SK-N-SH (cell line): ENCODE results near the gene TMEM248. TPM values are rescaled to one million over a fixed set of nuclear protein-coding genes. Genes with fewer than 3 reads are reported as not detected.
"Not testable (repeated sequence)": the region's sequence is repeated elsewhere in the genome, so short reads cannot be mapped to it uniquely, and the experiment has no call there.

Experiments
- CTCF ChIA-PET: fragments of 300-600, 350-600 bp; formaldehyde crosslinking; extraction: SDS; loops from one replicate; lab custom pipeline; 2021; lab: Yijun Ruan, JAX
- POLR2A ChIA-PET: fragments of 350-600 bp; sonication (Branson Sonifier 250); formaldehyde crosslinking; extraction: SDS; loops from one replicate; lab custom pipeline; 2020; ENCODE audit warnings: antibody characterized with exemption, inconsistent platforms; lab: Yijun Ruan, JAX
- DNase-seq: peaks from one replicate; pipeline ENCODE4 v3.0.0; 2012
- H2AFZ ChIP-seq: fragments of 200-600 bp; sonication (generic); 2 replicates; pipeline ENCODE4 v1.8.1; 2016; ENCODE audit warnings: antibody characterized with exemption, mild to moderate bottlenecking, low read depth
- H3F3A ChIP-seq: fragments of 200-600 bp; sonication (generic); replicated peaks from 2 replicates; pipeline ENCODE3; 2016; ENCODE audit warnings: antibody characterized with exemption, mild to moderate bottlenecking; ENCODE audit not compliant: insufficient read depth
- H3K27ac ChIP-seq, 2 experiments: fragments of 200-500 bp in 1 of 2; fragments of 200-600 bp in 1 of 2; sonication (Bioruptor generic) in 1 of 2; sonication (generic), shearing (Covaris generic) in 1 of 2; 2 replicates each; pipeline versions ENCODE4 v1.5.1 to v1.6.1; 2014 to 2016; ENCODE audit warnings: low read depth in 2 of 2, inconsistent platforms in 1 of 2, low read length in 1 of 2, mild to moderate bottlenecking in 1 of 2, mixed read lengths in 1 of 2
- H3K27me3 ChIP-seq: fragments of 200-600 bp; sonication (generic), shearing (Covaris generic); 2 replicates; pipeline ENCODE4 v1.6.1; 2016; ENCODE audit warnings: mixed run types; ENCODE audit not compliant: insufficient read depth
- H3K36me3 ChIP-seq, 2 experiments: fragments of 200-500 bp in 1 of 2; fragments of 200-600 bp in 1 of 2; sonication (Bioruptor generic) in 1 of 2; sonication (generic) in 1 of 2; replicated peaks in 1 of 2; 2 replicates each; pipeline versions ENCODE3 to v1.5.1; 2014 to 2016; ENCODE audit warnings: low read length in 1 of 2, mild to moderate bottlenecking in 1 of 2; ENCODE audit not compliant: insufficient read depth in 2 of 2, control insufficient read depth in 1 of 2
- H3K4me1 ChIP-seq, 2 experiments: fragments of 200-500 bp in 1 of 2; fragments of 200-600 bp in 1 of 2; sonication (Bioruptor generic) in 1 of 2; sonication (generic), shearing (Covaris generic) in 1 of 2; 2 replicates each; pipeline versions ENCODE4 v1.5.1 to v1.6.1; 2014 to 2016; ENCODE audit warnings: low read depth in 1 of 2, low read length in 1 of 2, mixed run types in 1 of 2; ENCODE audit not compliant: insufficient read depth in 2 of 2, control insufficient read depth in 1 of 2
- H3K4me2 ChIP-seq: fragments of 200-600 bp; sonication (generic), shearing (Covaris generic); 2 replicates; pipeline ENCODE4 v1.6.1; 2017; ENCODE audit warnings: mixed run types
- H3K4me3 ChIP-seq, 2 experiments: fragments of 200-500 bp in 1 of 2; fragments of 200-600 bp in 1 of 2; sonication (Bioruptor generic) in 1 of 2; sonication (generic), shearing (Covaris generic) in 1 of 2; 2 replicates each; pipeline versions ENCODE4 v1.5.1 to v1.8.1; 2014 to 2016; ENCODE audit warnings: low read depth in 2 of 2, inconsistent platforms in 1 of 2, low read length in 1 of 2, mild to moderate bottlenecking in 1 of 2, mixed read lengths in 1 of 2, moderate library complexity in 1 of 2
- H3K79me2 ChIP-seq: fragments of 200-600 bp; sonication (generic); 2 replicates; pipeline ENCODE4 v1.8.1; 2017; ENCODE audit warnings: mild to moderate bottlenecking; ENCODE audit not compliant: insufficient read depth
- H3K9ac ChIP-seq: fragments of 200-600 bp; sonication (generic); 2 replicates; pipeline ENCODE4 v1.6.1; 2017; ENCODE audit warnings: mixed run types
- H3K9me2 ChIP-seq: fragments of 200-600 bp; sonication (generic); 2 replicates; pipeline ENCODE4 v1.6.1; 2017; ENCODE audit warnings: mixed run types
- H3K9me3 ChIP-seq: fragments of 200-600 bp; sonication (generic); 2 replicates; pipeline ENCODE4 v1.6.1; 2017; ENCODE audit warnings: mixed run types, mild to moderate bottlenecking, moderate library complexity
- H4K20me1 ChIP-seq: fragments of 200-600 bp; sonication (generic); 2 replicates; pipeline ENCODE4 v1.6.1; 2017; ENCODE audit warnings: mild to moderate bottlenecking, mixed run types; ENCODE audit not compliant: insufficient read depth
- CTCF ChIP-seq: fragments of 200-600 bp; sonication (generic); IDR thresholded peaks from 2 replicates; pipeline ENCODE4 v1.6.1; 2017; ENCODE audit warnings: antibody characterized with exemption, mild to moderate bottlenecking, moderate library complexity
- EP300 ChIP-seq, 2 experiments: IDR thresholded peaks; 2 replicates each; pipeline versions ENCODE4 v1.4.0 to v1.6.1; 2012; ENCODE audit warnings: borderline replicate concordance in 1 of 2, low read depth in 1 of 2, low read length in 1 of 2
- FOXJ3 ChIP-seq: sonication (generic); formaldehyde crosslinking; IDR thresholded peaks from 2 replicates; pipeline ENCODE4 v1.5.1; 2020; ENCODE audit warnings: mild to moderate bottlenecking, missing genetic modification reagents
- FOXM1 ChIP-seq: IDR thresholded peaks from 2 replicates; pipeline ENCODE4 v1.4.0; 2012; ENCODE audit warnings: low read depth, mild to moderate bottlenecking
- GABPA ChIP-seq: IDR thresholded peaks from 2 replicates; pipeline ENCODE4 v1.4.0; 2012; ENCODE audit warnings: low read depth, mild to moderate bottlenecking
- GATA2 ChIP-seq: sonication (generic); formaldehyde crosslinking; IDR thresholded peaks from 2 replicates; pipeline ENCODE4 v1.5.0; 2020; ENCODE audit warnings: mild to moderate bottlenecking, missing genetic modification reagents
- JUND ChIP-seq: IDR thresholded peaks from 2 replicates; pipeline ENCODE4 v1.4.0; 2012
- MEF2A ChIP-seq: IDR thresholded peaks from 2 replicates; pipeline ENCODE4 v1.4.0; 2012; ENCODE audit warnings: low read depth, borderline replicate concordance
- MXI1 ChIP-seq: IDR thresholded peaks from 2 replicates; pipeline ENCODE4 v1.6.1; 2012; ENCODE audit warnings: mild to moderate bottlenecking, low read depth, low read length, improper control_type of control experiment
- RAD21 ChIP-seq: IDR thresholded peaks from 2 replicates; pipeline ENCODE4 v1.6.1; 2012; ENCODE audit warnings: mild to moderate bottlenecking, low read length
- SMC3 ChIP-seq: IDR thresholded peaks from 2 replicates; pipeline ENCODE4 v1.6.1; 2012; ENCODE audit warnings: low read depth, low read length, improper control_type of control experiment
- USF1 ChIP-seq: IDR thresholded peaks from 2 replicates; pipeline ENCODE4 v1.4.0; 2012; ENCODE audit warnings: low read depth, borderline replicate concordance
- WGBS: methylation state at CpG from one replicate; pipeline ENCODE4 v1.1.6; 2017; ENCODE audit warnings: low lambda C conversion rate; 5-methylcytosine and 5-hydroxymethylcytosine counted together
- polyA plus RNA-seq, 3 experiments: library from polyadenylated mRNA; depleted of rRNA; stranded (reverse); fragments of >200 nt; gene quantifications; 2 replicates each; pipeline ENCODE4 v1.2.3, GENCODE V29; 2012
- TF ChIP-seq, protein P1 (sequence below): IDR thresholded peaks from 2 replicates; pipeline ENCODE4; 2012
- TF ChIP-seq, protein P2 (sequence below): fragments of 150-350 bp; IDR thresholded peaks from 2 replicates; pipeline ENCODE4 v1.6.1; 2016; ENCODE audit warnings: mild to moderate bottlenecking, low read depth, low read length
- TF ChIP-seq, protein P3 (sequence below): fragments of 150-350 bp; IDR thresholded peaks from 2 replicates; pipeline ENCODE4 v1.6.1; 2017; ENCODE audit warnings: antibody characterized with exemption, low read length, low read depth, borderline replicate concordance

Gene TMEM248
- polyA plus RNA-seq, 1 of the 3 experiments (the other 2 are of a cell fraction): 185 TPM

- no peak for TF ChIP-seq JUND
- no peak for TF ChIP-seq FOXM1
- TF ChIP-seq EP300 (IDR thresholded peaks at IDR 0.05; ENCODE audit: borderline replicate concordance in 1 of 2, low read depth in 1 of 2, low read length in 1 of 2): no peak
- TF ChIP-seq, protein P1, sequence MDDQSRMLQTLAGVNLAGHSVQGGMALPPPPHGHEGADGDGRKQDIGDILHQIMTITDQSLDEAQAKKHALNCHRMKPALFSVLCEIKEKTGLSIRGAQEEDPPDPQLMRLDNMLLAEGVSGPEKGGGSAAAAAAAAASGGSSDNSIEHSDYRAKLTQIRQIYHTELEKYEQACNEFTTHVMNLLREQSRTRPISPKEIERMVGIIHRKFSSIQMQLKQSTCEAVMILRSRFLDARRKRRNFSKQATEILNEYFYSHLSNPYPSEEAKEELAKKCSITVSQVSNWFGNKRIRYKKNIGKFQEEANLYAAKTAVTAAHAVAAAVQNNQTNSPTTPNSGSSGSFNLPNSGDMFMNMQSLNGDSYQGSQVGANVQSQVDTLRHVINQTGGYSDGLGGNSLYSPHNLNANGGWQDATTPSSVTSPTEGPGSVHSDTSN: no peak
- TF ChIP-seq MXI1: no peak
- no peak for TF ChIP-seq USF1
- TF ChIP-seq FOXJ3 (CRISPR knock-in tag): no peak
- no peak for TF ChIP-seq RAD21
- TF ChIP-seq SMC3: no peak
- no peak for TF ChIP-seq MEF2A
- TF ChIP-seq, protein P2, sequence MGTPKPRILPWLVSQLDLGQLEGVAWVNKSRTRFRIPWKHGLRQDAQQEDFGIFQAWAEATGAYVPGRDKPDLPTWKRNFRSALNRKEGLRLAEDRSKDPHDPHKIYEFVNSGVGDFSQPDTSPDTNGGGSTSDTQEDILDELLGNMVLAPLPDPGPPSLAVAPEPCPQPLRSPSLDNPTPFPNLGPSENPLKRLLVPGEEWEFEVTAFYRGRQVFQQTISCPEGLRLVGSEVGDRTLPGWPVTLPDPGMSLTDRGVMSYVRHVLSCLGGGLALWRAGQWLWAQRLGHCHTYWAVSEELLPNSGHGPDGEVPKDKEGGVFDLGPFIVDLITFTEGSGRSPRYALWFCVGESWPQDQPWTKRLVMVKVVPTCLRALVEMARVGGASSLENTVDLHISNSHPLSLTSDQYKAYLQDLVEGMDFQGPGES: no peak
- TF ChIP-seq, all 33 proteins: peak for 0
- Histone ChIP-seq H3K9me2 (no peaks in the 10 kb centered on the region), H3K27me3 (no peaks in the 10 kb centered on the region), H2AFZ (no peak overlapping the region), H3K4me1 (no peaks in the 10 kb centered on the region), H3K4me2 (no peak overlapping the region), H3F3A (peaks cover 3% of the 10 kb centered on the region), H3K4me3 (no peak overlapping the region), H3K9me3 (no peaks in the 10 kb centered on the region), H3K79me2 (no peaks in the 10 kb centered on the region), H3K9ac (no peak overlapping the region), H4K20me1 (no peaks in the 10 kb centered on the region), H3K36me3 (peaks cover 0 to 5% of the 10 kb centered on the region in 2 experiments), H3K27ac (no peak overlapping the region)
- DNase-seq: no peak
- ChIA-PET CTCF (no interaction called here), POLR2A (no interaction called here)
- 62% methylated on average over 4 of the region's 4 CpGs for WGBS
Observed at GRCh38 chr7:66964411-66964810, 43.4 kb downstream of the TMEM248 start.

GRCh38 chr7:66967029-66967428 is 46.0 kb downstream of the TMEM248 start:
- Histone ChIP-seq H3K9me3 (no peaks in the 10 kb centered on the region), H3K9me2 (no peaks in the 10 kb centered on the region), H3F3A (peaks cover 3% of the 10 kb centered on the region), H3K36me3 (peaks cover 0 to 5% of the 10 kb centered on the region in 2 experiments), H3K4me1 (no peaks in the 10 kb centered on the region), H3K9ac (no peak overlapping the region), H3K4me3 (no peak overlapping the region), H3K27me3 (no peaks in the 10 kb centered on the region), H3K4me2 (no peak overlapping the region), H3K79me2 (no peaks in the 10 kb centered on the region), H3K27ac (no peak overlapping the region), H2AFZ (no peak overlapping the region), H4K20me1 (no peaks in the 10 kb centered on the region)
- ChIA-PET CTCF (no interaction called here), POLR2A (no interaction called here)
- 84% methylated on average over 6 of the region's 6 CpGs for WGBS
- DNase-seq: no peak
- no peak for TF ChIP-seq GATA2 (CRISPR knock-in tag)
- TF ChIP-seq, protein P3, sequence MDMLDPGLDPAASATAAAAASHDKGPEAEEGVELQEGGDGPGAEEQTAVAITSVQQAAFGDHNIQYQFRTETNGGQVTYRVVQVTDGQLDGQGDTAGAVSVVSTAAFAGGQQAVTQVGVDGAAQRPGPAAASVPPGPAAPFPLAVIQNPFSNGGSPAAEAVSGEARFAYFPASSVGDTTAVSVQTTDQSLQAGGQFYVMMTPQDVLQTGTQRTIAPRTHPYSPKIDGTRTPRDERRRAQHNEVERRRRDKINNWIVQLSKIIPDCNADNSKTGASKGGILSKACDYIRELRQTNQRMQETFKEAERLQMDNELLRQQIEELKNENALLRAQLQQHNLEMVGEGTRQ: no peak
- TF ChIP-seq, protein P1: no peak
- no peak for TF ChIP-seq CTCF
- TF ChIP-seq GABPA: no peak

GRCh38 chr7:66969001-66969400 is 48.0 kb downstream of the TMEM248 start:
- H3K9me2 ChIP-seq, H3K79me2 ChIP-seq, H2AFZ ChIP-seq, H3K27me3 ChIP-seq, H3F3A ChIP-seq, H3K9me3 ChIP-seq, POLR2A ChIA-PET, H4K20me1 ChIP-seq, CTCF ChIA-PET, H3K27ac ChIP-seq, H3K36me3 ChIP-seq, H3K4me3 ChIP-seq, H3K4me1 ChIP-seq, H3K4me2 ChIP-seq, H3K9ac ChIP-seq, DNase-seq: not testable (repeated sequence)
- 93% methylated on average over 5 of the region's 5 CpGs for WGBS
